Pulmonary artery endothelial cell (primary cell): ENCODE data around the gene ZNF740. TPM values are rescaled to one million over a fixed set of nuclear protein-coding genes. Genes with fewer than 3 reads are reported as not detected.

Source experiments
- DNase-seq: peaks from one replicate; pipeline ENCODE4 v3.0.0-alpha.2; 2011; ENCODE audit warnings: low read depth, low spot score
- total RNA-seq: library from RNA; depleted of rRNA; stranded (reverse); fragments of >200 nt; gene quantifications from 2 replicates; pipeline ENCODE4 v1.2.3, GENCODE V29; 2014

Gene ZNF740
- total RNA-seq, 1 donor from 2014 or later: 14.1 TPM

DNA sequence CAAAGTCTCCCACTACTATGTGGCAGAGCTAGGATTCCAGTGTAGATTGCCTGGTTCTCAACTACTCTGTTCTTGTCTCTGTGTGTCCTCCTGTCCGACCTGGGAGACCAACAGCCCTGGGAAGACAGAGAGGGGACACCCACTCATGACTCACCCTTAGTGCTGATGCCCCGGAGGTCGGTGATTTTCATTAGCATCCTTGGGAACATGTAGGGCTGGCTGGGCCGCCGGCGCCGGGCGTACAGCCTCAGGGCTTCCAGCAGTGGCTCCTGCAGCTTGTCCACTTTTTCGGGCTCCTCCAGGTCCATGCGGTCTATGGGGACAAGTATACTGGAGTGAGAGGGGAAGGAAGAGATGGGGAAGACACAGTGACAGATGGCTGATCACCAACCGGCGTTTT is 32.4 kb downstream of the ZNF740 start:
- DNase-seq: no peak

DNA sequence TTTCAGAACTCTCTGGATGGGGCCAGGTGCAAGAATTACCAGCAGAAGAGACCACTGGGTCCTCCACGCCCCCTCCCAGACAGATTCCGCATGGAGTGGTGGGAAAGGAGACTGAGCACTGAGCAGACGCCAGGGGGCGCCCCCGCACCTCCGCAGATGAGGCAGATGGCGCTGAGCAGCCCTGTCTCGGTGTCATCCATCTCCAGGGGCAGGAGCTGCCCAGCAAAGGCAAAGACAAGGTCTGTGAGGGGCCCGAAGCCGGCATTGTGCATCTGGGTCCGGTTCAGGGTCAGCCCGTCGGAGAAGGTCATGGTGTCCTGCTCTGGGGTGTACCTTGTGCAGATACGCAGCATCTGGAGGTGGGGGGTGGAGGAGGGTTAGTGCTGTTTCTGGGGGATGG is 32.8 kb downstream of the ZNF740 start:
- DNase-seq: no peak

DNA sequence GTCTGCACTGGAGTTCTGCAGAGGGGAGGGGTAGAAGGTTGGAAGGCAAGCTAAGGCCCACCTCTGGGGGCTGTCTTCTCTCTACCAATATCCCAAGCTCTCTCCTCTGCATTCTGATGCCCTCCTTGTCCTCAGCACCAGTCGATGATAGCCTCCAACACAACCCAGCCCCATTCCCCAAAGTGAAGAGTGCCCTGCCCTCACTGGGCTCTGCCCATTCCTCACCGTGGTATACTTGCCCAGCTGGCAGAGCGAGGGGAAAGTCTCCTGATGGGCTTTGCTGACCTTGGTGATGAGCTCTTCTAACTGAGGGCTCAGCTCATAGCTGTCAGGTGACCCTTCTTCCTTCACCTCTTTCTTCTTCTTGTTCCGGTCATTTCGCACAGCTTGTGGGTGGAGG is 33.7 kb downstream of the ZNF740 start:
- DNase-seq: no peak

DNA sequence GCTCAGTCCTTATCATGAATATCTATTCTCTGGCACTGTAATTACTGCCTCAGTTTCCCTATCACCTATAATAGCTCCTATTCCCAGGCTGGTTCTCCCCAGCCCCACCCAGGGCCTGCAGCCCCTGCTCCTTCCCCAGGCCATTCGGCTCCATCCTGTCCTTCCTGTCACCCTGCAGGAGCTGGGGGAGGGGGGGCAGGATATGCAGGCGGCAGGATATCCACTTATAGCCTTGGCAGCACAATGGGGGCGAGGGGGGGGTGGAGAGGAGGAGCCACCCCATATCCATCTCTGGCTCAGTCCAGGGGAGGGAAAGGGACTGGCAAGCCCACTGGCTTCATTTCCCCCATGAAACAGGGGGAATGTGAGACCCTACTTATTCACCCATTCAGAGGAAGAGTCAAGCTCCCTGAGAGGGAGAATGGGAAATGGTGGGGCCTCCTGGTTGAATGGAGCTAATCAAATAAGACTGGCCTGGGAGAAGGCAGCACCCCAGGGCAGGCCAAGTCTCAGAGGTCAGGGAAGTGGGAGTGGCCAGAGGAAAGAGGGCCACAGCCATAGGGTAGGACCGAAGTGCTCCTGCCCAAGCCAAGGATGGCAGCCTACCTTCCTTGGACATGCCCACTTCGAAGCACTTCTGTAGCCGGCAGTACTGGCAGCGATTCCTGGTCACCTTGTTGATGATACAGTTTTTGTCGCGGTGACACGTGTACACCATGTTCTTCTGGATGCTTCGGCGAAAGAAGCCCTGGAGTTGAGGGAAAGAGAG is 34.3 kb downstream of the ZNF740 start:
- DNase-seq: no peak

DNA sequence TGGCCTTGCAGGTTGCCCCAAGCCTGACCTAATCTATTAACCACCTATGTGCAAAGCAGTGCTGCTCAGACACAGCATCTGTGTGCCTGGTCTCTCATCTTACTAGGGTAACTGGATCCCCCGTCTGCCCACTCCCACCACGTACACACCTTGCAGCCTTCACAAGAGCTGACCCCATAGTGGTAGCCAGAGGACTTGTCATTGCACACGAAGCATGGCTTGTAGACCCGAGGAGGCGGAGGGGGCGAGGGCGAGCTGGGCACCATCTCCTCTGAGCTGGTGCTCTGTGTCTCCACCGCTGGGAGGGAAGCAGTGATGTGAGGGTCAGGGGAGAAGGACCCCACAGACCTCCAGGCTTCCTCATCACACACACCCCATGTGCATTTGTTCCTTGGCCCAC is 35.0 kb downstream of the ZNF740 start:
- no peak for DNase-seq

DNA sequence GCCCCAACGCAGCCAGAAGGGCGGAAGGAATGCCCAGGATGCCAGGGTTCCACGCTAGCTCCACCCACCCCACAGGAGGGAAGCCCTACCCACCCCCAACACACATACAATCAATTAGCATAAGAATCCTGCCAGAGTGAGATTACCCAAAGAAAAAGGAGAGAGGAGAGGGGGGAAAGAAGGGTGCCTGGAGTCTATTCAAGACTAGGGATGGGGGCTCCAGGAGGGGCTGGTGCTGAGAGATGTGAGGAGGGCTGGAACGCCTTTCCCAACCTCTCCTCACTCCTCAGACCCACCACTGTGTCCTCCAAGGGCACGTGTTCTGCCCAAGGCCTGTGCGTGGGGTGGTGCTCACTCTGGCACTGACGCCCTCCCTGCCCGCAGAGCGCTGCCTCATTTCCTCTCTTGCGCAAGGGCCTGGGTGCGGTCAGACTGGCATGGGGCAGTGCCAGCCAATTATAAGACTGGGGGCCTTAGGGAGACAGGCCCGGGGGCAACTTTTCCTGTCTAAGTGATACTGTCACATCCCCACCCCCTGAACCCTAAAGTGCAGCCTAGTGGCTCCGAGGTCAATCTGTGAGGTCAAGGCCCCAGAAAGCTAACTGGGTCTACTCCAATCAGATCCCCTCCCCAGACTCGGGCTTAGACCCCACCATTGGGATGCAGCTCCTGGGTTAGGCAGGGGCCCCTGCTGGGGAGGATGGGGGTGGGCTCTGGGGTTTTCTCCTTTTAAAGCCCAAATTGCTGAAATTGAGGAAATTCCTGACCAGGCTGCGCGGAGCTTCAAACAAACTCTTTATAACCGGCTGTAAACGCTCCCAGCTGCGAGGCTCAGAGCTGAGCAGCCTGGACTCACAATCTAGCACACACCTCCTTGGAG is 36.8 kb downstream of the ZNF740 start:
- no peak for DNase-seq

DNA sequence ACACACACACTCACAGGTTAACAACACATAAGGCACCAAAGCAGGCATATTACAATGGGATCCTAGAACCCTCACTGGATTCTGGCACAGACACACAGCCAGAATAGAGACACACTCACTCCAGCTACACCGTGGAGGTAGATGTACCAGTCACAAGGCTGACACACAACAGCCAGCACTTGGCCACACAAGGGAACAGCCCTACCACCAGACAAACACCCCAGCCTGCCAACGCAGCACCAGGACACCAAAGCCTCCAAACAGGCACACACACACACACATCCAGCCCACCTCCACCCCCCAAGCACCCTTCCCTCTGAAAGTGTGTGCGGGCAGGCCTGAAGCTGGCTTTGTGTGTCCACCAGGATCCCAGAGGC is 37.4 kb downstream of the ZNF740 start:
- DNase-seq: no peak

DNA sequence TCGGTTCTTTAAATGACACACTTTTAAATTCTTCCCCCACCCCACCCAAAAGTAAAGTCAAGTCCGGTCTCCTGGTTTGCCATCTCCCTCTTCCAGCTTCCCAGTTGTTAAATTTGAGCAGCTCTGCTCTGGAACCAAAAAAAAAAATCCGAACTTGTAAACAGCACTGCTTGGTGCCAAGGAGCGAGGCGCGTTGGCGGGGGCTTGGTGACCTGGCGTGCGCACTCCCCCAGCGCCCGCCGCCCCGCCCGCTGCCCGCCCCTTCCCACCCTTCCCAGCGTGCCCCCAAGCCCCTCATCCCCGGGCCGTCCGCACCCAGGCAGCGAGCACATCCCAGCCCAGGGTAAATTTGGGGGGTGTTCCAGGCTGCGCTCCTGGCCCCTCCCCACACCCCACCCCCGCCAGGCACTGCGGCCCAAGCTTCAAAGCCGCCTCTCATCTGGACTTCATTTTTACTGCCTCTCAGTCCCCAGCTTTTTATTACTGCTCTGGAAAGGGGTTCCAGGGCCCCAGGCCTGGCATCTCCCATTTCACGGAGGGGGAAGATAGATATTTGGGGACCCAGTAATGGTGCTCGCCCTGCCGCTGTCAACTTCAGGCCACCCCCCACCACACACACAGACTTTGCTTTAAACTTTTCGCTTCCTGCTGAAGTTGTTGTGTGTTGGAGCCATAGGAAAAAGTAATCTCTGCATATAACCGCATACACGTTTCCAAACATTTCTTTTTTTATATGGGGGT is 38.2 kb downstream of the ZNF740 start:
- DNase-seq: no peak

DNA sequence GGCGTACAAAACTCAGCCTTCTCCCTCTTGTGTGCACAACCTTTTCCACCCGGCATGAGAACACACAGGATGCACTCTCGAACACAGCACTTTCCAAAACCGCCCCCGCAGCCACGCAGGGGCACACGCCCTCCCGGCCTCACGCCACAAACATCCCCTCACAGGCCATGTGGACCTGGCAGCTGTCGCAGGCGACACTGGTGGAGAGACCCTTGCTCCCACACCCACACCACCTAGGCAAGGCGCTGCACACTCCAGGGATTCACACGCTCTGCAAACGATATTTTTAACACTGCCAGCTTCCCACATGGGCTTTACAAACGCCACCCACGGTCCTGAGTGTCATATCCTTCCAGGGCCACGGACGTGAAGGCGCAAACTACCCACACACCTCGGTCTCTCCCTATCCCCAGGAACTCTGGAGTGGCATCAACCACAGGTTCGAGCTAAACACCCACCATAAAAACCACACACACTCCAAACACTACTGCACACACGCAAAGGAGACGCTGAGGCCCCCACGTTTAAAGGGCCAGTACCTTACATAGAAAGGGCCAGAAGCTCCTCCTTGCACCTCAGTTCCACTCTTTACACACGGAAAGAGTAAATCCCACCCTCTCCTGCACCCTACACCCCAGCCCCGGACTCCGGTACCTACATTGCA is 38.9 kb downstream of the ZNF740 start:
- no peak for DNase-seq

DNA sequence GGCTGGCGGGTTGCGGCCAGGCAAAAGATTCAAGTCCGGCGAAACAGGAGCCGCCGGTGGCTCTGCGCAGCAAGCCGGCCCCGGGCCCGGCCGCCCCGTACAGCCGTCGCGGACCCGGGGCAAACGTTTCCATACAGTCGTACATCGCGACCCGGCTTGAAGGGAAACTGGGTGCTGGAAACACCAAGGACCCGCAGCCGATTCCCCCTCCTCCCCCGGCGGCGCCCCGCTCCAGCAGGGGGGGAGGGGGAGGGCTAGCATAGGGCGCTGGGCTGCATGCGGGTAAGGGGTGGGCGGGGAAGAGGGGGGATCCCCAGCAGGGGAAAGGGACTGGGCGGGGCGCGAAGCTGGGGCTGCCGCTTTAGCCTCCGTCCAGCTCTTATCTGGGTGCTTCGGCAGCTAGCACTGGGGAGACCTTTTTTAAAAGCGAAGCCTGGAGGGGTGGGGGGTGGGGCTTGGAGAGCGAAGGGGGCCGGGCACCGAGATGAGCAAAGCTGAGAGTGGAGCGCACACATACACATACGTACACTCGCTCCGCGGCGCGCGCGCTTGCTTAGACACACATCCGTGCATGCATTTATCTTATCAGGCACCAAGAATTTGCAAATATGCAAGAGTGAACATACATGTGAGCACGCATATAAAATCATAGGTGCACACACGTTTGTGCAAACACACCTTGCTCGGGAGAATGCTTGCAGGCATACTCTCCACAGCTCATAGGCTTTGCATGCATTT is 39.6 kb downstream of the ZNF740 start:
- DNase-seq: no peak

DNA sequence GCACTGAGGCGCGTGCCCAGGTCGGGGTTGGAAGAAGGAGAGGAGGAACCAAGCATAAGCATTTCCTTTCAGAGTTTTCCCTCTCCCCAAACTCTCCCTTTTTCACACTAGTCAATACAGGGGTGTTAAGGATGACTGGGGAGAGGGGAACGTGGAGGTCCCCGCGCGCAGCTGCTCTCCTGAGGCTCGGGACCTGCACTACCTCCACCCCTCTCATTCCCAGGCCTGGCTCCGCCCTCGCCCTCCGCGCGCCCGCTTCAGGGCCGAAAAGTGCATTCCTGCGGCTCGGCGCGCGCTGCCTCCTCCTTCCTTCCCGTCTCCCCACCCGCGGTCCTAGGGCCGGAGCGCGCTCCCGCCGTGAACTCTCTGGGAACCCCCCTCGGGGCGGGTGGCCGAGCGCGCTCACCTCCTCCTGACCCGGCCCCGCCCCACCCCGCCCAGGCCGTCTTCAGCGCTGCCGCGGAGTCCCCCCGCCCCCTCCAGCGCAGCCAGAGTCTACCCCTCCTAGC is 40.2 kb downstream of the ZNF740 start:
- peak; percentile 60 for DNase-seq

DNA sequence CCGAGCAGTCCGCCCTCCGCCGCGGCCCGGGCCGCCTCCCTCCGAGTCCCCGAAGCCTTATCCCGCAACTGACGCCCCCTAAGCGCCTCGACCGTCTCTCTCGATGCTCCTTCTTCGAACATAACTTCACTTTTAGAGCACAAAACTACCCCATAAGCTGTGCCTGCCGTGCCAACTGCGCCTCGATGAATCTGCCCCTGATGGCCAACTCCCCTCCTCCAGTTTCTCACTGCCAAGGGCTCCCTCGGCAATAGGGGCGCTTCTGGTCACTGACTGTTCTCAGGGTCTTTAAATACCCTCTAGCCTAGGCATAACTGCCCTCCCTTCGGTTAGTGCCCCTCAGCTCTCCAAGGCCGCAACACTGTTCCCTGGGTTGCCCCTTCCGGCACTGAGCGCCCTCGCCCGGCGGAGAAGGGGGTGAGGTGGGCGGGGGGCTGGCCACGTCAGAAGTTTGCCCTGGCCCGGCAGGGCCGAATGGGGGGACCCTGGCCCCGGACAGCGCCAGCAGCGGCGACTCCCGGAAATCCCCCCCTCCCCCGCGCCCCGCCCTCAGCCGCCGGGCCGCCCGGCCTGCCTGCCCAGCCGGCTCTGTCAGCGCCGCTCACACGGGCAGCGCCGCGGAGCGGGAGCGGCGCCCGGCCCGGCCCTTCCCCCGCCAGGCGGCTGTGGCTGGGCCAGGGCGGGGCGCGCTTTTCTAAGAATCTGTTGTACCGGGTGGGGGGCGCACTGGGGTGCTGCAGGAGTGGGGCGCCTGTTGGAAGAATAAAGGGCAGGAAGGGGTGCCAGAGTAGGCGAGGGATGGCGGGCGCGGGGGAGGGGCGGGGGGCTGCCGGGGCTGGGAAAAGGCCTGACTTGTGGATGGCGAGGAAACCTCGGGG is 40.9 kb downstream of the ZNF740 start:
- DNase-seq: no peak

DNA sequence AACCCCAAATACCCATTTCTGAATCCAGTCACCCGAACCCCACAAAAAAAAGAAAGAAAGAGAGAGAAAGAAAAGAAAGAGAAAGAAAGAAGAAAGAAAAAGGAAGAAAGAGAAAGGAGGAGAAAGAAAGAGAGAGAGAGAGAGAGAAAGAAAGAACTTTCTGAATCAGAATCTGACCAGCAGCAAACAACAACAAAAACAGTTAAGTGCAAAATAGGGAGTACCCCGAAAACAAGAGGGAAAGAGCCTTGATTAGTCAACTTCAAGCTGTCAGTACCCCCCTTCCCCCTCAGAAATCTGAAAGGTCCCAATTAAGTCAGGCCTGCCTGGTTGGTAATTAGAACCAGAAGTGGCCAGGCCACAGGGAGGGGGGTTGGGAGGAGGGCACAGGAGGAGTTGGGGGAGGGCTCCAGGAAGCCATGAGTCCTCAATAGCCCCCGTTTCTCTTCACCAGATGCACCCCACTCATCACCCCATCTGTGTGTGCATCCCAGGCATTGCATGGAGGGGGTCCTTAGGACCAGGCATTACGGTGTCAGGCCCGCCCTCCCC is 41.7 kb downstream of the ZNF740 start:
- DNase-seq: no peak

DNA sequence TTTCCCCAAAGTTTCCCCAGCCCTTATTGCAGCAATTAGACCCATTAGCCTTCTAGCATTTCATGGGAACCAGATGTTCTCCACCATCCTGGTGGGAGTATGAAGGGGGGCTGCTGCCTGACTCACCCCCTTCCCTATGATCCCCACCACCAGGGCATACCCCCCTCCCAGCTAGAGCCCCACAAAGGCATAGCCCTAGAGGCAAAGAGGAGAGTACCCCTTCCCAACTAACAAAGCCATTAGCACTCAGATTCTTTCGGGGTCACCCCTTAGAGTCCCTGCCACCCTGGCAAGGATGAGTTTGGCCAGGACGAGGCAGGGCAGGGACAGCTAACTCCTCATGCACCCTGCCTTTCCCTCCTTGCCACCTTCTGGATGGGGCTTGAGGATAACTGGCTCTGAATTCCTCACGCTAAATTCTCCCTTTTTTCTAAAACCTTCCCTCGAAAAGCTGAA is 42.3 kb downstream of the ZNF740 start:
- DNase-seq: no peak

DNA sequence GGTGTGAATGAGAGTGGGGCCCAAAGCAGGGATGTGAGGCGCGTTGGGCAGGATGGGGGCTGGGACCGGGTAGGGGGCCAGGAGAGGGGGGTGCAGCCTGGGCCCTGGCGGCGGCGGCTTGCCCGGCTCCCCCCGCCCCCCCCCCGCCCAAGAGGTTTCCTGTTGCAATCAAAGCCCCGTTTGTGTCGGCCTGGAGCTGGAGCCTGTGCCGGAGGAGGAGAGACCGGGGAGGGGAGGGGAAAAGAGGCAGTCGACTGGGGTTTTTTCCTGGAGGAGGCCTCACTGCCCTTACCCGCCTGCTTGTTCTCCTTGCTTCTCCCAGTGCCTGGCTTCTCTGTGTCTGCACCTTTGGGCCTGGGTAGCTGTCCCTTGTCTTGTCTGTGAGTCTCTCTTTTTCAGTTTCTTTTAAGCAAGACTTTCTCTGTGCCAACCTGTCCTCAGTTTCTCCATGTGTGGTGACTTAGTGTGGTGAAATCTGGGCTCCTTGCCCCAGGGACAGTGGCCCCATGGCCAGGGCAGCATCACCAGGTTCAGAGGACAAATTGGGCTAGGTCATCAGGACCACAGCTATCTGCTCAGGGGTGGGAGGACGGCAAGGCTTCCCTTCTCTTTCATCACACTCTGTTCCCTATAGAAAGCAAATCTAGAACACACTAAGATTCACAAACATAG is 43.0 kb downstream of the ZNF740 start:
- no peak for DNase-seq

DNA sequence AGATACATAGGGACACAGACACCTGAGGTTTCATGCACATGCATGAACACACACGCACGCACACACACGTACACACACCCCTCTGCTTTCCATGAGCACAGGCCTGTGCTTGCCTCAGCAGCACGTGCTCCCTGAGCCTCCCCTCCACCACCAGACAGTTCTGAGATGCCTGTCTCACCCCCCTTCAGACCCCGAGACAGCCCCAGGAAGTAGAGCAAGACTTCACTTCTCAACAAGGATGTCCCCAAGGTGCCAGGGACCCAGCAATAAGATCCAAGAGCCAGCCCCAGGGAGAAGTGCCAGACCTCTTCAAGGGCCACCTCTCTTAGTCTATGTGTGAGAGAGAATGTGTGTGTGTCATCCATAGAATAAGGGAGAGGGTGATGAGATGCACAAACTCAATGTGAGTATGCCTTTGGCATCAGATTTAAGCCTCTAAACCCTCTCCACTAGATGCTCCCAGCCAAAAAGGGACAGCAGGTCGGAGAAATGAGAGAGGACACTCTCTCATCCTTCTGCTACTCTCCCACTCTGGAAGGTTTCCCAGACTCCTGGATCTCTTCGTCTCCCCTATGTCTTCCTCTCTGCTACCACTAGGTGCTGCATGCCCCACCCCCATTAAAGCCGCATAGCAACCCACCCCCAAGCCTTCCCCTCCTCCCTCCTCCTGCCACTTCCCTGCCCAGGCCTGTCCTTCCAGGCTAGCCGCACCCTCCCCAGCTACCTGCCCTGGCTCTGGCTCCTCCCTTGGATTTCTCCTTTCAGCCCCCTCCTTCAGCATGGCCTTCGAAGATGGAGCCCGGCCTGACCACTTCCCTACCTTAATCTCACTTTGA is 43.8 kb downstream of the ZNF740 start:
- no peak for DNase-seq

DNA sequence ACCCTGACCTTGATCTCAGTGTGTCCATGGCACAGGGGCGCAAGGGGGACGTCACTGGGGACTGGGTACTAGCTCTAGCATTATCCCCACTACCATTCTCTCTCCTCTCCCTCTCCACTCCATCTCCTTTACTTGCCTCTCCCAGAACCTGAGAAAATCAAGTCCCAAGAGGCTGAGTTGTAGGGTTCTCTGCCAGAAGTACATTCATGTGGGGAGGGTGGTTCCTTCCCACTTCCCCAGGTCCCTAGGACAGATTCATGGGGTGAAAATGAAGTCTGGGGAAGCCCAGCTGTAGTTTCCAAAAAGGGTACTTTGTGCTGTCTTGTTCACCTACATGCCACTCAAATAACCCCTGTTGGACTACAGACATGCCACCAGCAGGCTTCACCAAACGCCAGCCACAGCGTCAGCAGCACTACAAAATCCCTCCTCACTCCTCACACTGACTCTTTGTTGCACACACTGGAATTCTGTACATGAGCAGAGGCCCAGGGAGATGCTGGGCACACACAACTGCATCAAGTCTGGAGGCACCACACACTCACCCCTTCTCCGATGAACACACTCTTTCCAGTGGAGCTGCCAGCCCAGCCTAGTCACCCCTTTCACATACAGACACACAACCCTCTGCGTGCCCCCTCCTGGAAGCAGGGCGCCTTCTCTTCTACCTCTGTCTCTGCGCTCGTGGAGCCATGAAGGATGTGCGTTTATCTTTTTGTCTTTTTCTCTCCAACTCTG is 44.5 kb downstream of the ZNF740 start:
- DNase-seq: no peak
